ENCODE results near the gene ZNF672. TPM values are rescaled to one million over a fixed set of nuclear protein-coding genes. Genes with fewer than 3 reads are reported as not detected.

ZNF672 gene
- total and polyA plus RNA-seq, 2 of the 13 experiments (the other 11 are each of a cell fraction or from before 2014, with no cell fraction given), result 17.2 to 22.9 TPM

DNA sequence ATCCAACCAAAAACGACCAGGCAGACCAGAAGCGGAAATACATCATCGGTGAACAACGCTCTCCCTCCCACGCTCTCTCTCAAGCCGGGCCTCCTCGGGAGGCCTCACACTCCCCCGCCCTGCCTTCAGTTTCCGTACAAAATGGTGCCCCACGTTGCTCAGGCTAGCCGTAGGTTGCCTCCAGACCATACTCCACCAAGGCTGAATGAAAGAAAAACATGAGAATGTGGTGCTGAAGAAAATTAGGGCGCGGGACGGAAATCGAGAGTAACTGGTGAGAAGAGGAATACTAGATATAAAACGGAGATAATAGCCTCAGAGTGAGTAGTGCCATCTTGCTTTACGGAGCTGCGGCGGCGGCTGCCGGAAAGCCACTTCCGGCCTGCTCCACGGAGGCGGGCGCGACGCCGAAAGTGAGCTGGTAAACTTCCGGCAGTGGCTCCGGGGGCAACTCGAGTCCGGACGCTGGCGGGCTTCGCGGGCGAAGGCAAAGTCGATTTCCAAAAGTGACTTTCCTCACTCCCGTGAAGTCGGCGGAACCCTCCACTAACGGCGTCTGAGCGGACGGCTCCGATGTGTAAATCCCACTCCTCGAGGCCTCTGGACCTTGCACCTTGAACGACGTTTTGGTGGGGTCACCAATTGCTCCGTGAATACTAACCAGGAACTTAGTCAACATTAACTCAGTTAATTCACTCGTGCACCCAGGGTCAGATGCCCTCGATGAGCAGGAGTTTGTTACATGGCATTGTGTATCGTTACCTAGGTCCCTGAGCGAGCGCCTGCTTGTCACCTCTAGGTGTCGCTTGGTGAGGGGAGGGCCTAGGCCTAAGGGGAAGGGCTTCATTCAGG lies 11.9 kb upstream of the ZNF672 start, which contains the start of gene SH3BP5L (continued):
- TF ChIP-seq, protein P1, sequence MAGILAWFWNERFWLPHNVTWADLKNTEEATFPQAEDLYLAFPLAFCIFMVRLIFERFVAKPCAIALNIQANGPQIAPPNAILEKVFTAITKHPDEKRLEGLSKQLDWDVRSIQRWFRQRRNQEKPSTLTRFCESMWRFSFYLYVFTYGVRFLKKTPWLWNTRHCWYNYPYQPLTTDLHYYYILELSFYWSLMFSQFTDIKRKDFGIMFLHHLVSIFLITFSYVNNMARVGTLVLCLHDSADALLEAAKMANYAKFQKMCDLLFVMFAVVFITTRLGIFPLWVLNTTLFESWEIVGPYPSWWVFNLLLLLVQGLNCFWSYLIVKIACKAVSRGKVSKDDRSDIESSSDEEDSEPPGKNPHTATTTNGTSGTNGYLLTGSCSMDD (CRISPR knock-in tag; IDR thresholded peaks at IDR 0.05), result 0 out of 2 replicates have a peak, but pooled peaks have one; percentile 39
- TF ChIP-seq, protein P2, sequence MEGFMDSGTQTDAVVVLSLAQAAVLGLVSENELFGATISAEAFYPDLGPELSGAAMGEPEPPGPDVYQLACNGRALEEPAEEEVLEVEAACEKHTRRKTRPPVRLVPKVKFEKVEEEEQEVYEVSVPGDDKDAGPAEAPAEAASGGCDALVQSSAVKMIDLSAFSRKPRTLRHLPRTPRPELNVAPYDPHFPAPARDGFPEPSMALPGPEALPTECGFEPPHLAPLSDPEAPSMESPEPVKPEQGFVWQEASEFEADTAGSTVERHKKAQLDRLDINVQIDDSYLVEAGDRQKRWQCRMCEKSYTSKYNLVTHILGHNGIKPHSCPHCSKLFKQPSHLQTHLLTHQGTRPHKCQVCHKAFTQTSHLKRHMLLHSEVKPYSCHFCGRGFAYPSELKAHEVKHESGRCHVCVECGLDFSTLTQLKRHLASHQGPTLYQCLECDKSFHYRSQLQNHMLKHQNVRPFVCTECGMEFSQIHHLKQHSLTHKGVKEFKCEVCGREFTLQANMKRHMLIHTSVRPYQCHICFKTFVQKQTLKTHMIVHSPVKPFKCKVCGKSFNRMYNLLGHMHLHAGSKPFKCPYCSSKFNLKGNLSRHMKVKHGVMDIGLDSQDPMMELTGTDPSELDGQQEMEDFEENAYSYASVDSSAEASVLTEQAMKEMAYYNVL (CRISPR knock-in tag; IDR thresholded peaks at IDR 0.05; ENCODE audit: borderline replicate concordance), result no peak
- peak; percentile 43; the same call in 1 of the 2 replicates for TF ChIP-seq GATAD2A (CRISPR knock-in tag; IDR thresholded peaks at IDR 0.05)
- no peak for TF ChIP-seq ZFP36 (IDR thresholded peaks at IDR 0.05; ENCODE audit: borderline replicate concordance, low read depth, low read length, partially characterized antibody)
- peak; percentile 59 for TF ChIP-seq SPEN (CRISPR knock-in tag; IDR thresholded peaks at IDR 0.05; ENCODE audit: low read depth)
- TF ChIP-seq, protein P3, sequence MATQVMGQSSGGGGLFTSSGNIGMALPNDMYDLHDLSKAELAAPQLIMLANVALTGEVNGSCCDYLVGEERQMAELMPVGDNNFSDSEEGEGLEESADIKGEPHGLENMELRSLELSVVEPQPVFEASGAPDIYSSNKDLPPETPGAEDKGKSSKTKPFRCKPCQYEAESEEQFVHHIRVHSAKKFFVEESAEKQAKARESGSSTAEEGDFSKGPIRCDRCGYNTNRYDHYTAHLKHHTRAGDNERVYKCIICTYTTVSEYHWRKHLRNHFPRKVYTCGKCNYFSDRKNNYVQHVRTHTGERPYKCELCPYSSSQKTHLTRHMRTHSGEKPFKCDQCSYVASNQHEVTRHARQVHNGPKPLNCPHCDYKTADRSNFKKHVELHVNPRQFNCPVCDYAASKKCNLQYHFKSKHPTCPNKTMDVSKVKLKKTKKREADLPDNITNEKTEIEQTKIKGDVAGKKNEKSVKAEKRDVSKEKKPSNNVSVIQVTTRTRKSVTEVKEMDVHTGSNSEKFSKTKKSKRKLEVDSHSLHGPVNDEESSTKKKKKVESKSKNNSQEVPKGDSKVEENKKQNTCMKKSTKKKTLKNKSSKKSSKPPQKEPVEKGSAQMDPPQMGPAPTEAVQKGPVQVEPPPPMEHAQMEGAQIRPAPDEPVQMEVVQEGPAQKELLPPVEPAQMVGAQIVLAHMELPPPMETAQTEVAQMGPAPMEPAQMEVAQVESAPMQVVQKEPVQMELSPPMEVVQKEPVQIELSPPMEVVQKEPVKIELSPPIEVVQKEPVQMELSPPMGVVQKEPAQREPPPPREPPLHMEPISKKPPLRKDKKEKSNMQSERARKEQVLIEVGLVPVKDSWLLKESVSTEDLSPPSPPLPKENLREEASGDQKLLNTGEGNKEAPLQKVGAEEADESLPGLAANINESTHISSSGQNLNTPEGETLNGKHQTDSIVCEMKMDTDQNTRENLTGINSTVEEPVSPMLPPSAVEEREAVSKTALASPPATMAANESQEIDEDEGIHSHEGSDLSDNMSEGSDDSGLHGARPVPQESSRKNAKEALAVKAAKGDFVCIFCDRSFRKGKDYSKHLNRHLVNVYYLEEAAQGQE (IDR thresholded peaks at IDR 0.05; ENCODE audit: borderline replicate concordance in 1 of 2, low read depth in 1 of 2, low read length in 2 of 2), result peak in 1 of 2 experiments; percentile 10; a peak in 1 of 4 replicates
- 0 out of 2 replicates have a peak, but pooled peaks have one; percentile 3 for TF ChIP-seq ZNF567 (CRISPR knock-in tag; IDR thresholded peaks at IDR 0.05; ENCODE audit: borderline replicate concordance)
- TF ChIP-seq HOXA9 (CRISPR knock-in tag; IDR thresholded peaks at IDR 0.05; ENCODE audit: borderline replicate concordance), result peak; percentile 46; the same call in 1 of the 2 replicates
- TF ChIP-seq ZNF605 (CRISPR knock-in tag; IDR thresholded peaks at IDR 0.05), result peak; percentile 86
- TF ChIP-seq ZIK1 (CRISPR knock-in tag; IDR thresholded peaks at IDR 0.05; ENCODE audit: borderline replicate concordance, low read depth), result no peak
- TF ChIP-seq CBX5 (CRISPR knock-in tag; IDR thresholded peaks at IDR 0.05; ENCODE audit: borderline replicate concordance), result no peak; the same call in 1 of the 2 replicates
- 0 out of 2 replicates have a peak, but pooled peaks have one; percentile 35 for TF ChIP-seq ZNF451 (CRISPR knock-in tag; IDR thresholded peaks at IDR 0.05)
- no peak for TF ChIP-seq NONO (IDR thresholded peaks at IDR 0.05)
- peak; percentile 73 for TF ChIP-seq NONO (CRISPR knock-in tag; conservative IDR thresholded peaks at IDR 0.05)
- TF ChIP-seq PHF8 (CRISPR knock-in tag; IDR thresholded peaks at IDR 0.05), result peak; percentile 80
- TF ChIP-seq ZNF678 (CRISPR knock-in tag; IDR thresholded peaks at IDR 0.05), result no peak
- TF ChIP-seq ZNF232 (CRISPR knock-in tag; IDR thresholded peaks at IDR 0.05; ENCODE audit: borderline replicate concordance), result peak; percentile 71; the same call in 1 of the 2 replicates
- TF ChIP-seq ZBTB42 (CRISPR knock-in tag; IDR thresholded peaks at IDR 0.05), result no peak
- peak; percentile 89 for TF ChIP-seq ATF1 (CRISPR knock-in tag; IDR thresholded peaks at IDR 0.05)
- no peak for TF ChIP-seq REXO4 (CRISPR knock-in tag; IDR thresholded peaks at IDR 0.05; ENCODE audit: borderline replicate concordance)
- peak; percentile 31; the same call in 1 of the 2 replicates for TF ChIP-seq RXRB (CRISPR knock-in tag; IDR thresholded peaks at IDR 0.05; ENCODE audit: borderline replicate concordance)
- 0 out of 2 replicates have a peak, but pooled peaks have one; percentile 29 for TF ChIP-seq ZNF317 (CRISPR knock-in tag; IDR thresholded peaks at IDR 0.05)
- TF ChIP-seq KAT7 (CRISPR knock-in tag; IDR thresholded peaks at IDR 0.05; ENCODE audit: borderline replicate concordance), result no peak; the same call in 1 of the 2 replicates

Data from HepG2 (cell line).